GM12874 (cell line): ENCODE results near the gene ADAM21.

Experiments used
- TF ChIP-seq, protein P1 (sequence below): IDR thresholded peaks from 2 replicates; pipeline ENCODE4 v1.5.1; 2011; ENCODE audit warnings: low read depth, mild to moderate bottlenecking, control low read depth, low read length, moderate library complexity; ENCODE audit not compliant: insufficient read depth

The ADAM21 gene

DNA sequence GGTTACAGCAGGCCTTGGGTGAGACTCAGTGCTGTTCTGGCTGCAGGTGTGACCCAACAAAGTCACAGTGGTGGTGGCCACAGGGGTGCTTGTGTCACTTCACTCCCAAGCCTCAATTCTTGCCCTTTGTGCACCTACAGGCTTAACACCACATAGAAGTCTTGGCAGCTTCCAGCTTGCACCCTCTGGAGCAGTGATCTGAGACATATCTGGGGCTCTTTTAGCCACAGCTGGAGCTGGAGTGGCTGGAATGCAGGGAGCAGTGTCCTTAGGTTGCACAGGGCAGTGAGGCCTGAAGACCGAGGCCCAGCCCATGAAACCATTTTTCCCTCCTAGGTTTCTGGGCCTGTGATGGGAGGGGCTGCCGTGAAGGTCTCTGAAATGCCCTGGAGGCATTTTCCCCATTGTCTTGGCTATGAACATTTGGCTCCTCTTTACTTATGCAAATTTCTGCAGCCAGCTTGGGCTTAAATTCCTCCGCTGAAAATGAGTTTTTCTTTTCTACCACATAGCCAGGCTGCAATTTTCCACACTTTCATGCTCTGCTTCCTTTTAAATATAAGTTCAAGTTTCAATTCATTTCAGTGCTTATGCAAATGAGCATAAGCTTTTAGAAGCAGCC, 37.7 kb downstream of the ADAM21 start:
- TF ChIP-seq, protein P1, sequence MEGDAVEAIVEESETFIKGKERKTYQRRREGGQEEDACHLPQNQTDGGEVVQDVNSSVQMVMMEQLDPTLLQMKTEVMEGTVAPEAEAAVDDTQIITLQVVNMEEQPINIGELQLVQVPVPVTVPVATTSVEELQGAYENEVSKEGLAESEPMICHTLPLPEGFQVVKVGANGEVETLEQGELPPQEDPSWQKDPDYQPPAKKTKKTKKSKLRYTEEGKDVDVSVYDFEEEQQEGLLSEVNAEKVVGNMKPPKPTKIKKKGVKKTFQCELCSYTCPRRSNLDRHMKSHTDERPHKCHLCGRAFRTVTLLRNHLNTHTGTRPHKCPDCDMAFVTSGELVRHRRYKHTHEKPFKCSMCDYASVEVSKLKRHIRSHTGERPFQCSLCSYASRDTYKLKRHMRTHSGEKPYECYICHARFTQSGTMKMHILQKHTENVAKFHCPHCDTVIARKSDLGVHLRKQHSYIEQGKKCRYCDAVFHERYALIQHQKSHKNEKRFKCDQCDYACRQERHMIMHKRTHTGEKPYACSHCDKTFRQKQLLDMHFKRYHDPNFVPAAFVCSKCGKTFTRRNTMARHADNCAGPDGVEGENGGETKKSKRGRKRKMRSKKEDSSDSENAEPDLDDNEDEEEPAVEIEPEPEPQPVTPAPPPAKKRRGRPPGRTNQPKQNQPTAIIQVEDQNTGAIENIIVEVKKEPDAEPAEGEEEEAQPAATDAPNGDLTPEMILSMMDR, result no peak

DNA sequence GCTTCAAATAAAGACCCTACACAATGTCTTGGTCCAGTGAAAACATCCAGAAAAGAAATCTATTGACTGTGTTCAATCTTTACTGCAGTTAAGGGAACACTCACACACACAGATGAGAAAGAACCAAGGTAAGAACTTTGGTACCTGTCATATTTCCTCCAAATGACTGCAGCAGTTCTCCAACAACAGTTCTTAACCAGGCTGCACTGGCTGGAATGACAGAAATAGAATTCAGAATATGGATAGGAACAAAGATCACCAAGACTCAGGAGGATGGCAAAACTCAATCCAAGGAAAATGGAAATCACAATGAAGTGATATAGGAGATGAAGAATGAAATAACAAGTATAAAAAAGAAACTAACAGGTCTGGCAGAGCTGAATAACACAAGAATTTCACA, 46.2 kb downstream of the ADAM21 start:
- TF ChIP-seq, protein P1, result no peak
